DMS53 (cell line): ENCODE data around the gene CDC5L.
"Not testable (repeated sequence)": the region's sequence is repeated elsewhere in the genome, so short reads cannot be mapped to it uniquely, and the experiment has no call there.

Experiments used
- DNase-seq: peaks from one replicate; lab custom pipeline; 2025; lab: John Stamatoyannopoulos, UW

The CDC5L gene

GRCh38 chr6:44387346-44388134 lies at the start of gene CDC5L:
CDC5L (plus strand) TSS chr6:44387706; CDS start chr6:44387824, 118 bp downstream.
- peak; percentile 99 for DNase-seq

GRCh38 chr6:44338228-44339122 lies 49.0 kb upstream of the CDC5L start:
- peak; percentile 82 for DNase-seq

DNA sequence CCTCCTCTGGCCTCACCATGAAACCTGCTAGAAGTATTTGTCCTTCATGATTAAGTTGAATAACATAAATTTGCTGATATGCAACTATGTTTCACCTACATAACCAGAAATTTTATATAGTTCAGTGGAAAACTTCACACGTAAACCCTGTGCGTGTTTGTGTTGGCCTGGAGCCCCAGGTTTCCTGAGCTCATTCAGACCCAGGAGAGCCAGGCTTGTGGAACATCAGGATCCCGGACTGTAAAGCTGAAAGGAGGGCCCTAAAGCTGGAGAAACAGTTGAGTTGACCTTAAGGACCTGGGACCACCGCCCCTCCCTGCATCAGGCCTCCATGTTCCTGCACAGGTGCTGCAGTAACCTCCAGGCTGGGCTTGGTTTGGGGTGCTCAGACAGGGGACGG lies 48.2 kb upstream of the CDC5L start:
- DNase-seq = no peak

DNA sequence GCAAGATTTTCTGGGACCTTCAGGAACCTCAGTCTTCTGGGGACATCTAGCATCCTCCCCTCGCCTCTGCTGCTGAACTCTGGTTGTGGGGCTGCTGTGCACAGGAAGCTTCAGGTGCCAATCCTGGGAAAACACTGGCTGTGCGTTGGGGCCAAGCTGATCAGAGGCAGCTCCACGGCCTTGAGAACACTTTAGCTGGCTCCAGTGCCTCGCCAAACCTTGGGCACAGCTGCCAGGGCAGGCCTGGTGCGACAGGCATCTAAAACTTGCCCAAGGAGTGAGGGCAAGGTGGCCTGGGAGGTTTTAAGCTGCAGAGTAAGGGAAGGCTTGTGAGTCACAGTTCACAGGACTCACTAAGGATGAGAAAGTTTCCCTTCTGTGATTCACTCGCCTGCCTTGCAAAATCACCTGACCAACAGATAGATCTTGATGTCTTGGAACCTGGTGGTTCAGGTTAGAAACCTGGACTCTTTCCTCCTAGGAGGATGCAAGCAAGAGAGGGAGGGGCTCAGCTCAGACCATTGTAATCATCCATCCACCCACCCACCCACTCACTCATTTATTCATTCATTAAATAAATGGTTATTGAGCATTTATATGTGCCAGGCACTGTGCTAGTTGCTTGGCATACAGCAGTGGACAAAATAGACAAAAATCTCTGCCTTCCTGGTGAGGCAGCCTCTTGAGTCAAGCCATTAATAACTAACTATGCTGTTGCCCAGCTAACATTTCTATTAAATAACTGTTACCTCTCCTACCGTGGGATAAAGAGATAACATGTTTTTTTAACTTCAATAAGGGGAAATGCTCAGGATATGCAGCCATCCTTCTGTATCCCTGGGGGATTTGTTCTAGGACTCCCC lies 47.5 kb upstream of the CDC5L start:
- no peak for DNase-seq

DNA sequence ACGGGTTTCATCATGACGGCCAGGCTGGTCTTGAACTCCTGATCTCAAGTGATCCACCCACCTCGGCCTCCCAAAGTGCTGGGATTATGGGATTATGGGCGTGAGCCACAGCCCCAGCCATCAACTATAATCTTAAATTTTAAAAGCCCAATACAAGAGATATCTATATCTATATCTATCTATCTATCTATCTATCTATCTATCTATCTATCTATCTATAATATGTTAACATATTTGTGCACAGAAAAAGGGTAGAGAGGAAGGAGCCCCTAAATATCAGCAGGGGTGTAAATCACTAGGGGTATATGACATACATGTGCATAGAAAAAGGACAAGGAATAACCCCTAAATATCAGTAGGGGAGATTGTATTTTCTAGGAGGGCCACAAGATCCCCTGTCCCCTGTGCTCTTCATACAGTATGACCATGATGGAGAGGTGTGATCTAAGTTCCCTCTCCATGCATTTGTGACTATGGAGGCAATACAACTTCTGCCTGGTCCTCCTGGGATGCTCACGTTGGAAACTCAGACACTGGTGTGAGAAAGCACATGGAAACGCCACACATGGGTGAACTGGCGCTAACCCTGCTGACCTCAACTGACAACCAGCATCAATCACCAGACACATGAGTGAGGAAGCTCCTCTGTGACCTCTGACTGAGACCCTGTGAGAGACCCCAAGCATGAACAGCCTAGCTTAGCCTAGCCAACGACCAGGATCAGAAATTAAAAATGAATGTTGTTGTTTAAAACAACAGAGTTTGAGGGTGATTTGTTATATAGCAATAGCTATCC lies 46.2 kb upstream of the CDC5L start:
- DNase-seq = no peak

DNA sequence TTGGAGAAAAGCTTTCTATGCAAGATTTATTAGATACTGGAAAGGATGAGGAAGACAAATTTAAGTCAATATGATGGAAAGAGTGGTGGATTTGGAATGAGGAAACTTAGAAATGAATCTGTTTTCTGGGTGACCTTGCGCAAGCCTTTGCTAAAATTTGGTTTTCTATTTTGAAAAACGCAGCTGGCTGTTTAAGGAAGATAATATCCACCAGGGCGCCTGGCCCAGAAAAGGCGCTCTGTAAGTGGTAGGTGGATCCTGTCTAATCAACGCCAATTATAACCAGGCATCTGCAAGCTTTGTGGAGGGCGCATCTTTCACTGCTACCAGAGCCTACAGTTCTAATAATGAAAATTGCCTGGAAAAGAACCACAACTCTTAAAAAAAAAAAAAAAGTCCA lies 45.5 kb upstream of the CDC5L start:
- DNase-seq = peak; percentile 26

DNA sequence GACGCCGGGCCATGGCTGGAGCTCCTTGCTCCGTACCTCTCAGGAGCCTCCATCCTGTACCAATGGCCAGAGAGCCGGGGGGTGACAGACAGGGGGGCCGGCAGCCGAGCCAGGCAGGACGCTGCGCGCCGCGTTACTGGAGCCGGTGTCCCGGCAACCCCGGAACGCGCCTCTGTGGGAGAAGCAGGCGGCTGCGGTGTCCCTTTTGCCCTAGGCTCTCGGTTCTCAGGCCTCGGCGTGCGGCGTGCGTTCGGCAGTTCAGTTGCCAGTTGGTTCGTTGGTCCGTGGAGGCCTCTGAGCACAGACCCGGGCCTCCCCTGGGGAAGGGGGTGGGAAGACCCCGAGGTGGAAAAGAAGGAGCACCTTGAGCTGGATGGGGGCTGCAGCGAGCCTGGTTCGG lies 45.0 kb upstream of the CDC5L start, which contains the start of gene SPATS1:
TSS of gene SPATS1 (plus strand) at position 162 of the 400 bp plus-strand sequence. CDS start 446 bp downstream, outside the sequence.
- DNase-seq = peak; percentile 45

GRCh38 chr6:44346818-44347217 lies 40.7 kb upstream of the CDC5L start:
- DNase-seq = not testable (repeated sequence)

DNA sequence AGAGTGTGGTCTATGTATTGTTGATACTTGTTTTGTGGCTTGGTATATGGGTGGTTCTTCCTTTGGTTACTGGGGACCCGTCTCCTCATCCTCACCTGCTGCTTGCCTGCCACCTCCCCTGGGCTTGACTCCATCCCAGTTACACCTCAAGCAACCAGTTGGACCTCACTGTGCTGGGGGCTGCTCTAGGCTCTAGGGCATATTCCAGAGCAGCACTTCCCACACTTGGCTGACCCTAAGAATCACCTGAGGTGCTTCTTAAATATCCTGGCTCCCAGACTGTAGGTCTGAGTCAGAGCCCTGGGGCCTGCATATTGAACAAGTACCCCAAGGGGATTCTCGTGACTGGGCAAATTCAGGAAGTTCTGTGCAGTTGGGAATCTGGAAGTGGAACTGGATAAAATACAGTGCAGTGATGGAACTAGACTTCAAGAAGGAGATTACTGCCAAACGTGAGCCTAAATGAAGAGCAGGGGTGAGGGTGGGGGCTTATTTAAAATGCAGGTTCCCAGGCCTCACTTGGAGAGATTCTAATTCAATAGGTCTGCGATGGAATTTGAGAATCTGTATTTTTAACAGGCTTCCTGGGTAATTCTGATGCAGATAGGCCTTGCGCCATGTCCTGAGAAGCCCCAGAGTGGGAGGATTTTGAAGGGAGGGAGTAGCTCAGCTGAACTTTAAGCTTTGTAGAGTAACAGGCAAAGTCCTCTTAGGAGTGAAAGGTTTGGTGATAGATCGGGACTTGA lies 37.4 kb upstream of the CDC5L start:
- DNase-seq = no peak

- DNase-seq = not testable (repeated sequence)
Observed at GRCh38 chr6:44350650-44350994, 36.9 kb upstream of the CDC5L start.

DNA sequence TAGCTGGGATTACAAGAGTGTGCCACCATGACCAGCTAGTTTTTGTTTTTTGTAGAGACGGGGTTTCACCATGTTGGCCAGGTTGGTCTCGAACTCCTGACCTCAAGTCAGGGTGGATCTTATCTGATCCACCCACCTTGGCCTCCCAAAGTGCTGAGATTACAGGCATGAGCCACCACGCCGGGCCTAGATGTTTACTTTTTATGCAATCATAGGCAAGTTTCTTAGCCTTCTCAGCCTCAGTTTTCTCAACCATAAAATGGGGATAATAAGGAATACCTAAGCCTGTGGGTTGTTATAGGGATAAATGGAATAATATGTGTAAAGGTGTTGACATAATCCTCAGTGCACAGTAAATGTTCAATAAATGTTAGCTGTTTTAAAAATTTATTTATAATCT lies 35.2 kb upstream of the CDC5L start:
- no peak for DNase-seq

DNA sequence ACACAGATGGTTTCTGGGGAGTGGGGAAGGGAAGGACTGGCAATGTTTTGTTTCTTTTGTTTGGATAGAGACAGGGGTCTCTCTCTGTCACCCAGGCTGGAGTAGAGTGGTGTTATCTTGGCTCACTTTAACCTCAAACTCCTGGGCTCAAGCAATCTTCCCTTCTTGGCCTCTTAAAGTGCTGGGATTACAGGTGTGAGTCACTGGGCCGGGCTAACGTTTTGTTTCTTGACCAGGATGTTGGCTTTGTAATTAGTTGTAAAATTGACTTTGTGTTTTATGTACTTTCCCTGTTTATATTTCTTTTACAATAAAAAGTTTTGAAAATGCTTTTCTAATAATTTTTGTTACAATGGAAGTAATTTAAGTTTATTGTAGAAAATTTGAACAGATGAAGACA lies 34.2 kb upstream of the CDC5L start:
- no peak for DNase-seq

DNA sequence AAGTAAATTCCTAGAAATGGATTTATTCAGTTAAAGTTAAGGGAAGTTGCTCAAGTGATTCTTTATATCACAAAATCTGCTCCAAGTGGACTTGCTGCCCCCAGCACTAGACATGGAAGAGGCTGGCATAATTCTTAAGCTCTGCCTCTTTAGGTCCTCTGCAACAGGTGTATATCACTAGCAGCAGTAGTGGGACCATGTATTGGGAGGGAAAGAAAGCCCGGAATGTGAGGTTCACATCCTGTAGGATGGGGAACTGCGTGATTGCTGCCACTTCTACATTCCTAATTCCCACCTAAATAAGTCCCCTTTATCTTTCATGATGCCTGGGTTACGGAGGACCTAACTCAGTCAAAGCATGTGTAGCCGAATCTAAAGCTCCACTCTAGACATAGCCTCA lies 31.9 kb upstream of the CDC5L start:
- no peak for DNase-seq

DNA sequence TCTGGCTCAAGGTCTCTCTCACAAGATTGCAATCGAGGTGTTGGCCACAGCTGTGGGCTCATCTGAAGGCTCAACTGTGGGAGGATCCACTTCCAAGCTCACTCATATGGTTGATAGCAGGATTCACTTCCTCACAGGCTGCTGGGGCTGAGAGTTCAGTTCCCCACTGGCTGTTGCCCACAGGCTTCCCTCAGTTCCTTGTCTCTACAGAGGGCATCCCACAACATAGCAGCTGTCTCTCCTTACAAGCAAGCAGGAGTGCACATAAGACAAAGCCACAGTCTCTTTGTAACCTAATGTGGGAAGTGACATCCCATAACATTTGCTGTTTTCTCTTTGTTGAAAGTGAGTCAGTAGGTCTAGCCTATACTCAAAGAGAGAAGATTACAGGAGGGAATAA lies 31.0 kb upstream of the CDC5L start:
- DNase-seq = no peak

DNA sequence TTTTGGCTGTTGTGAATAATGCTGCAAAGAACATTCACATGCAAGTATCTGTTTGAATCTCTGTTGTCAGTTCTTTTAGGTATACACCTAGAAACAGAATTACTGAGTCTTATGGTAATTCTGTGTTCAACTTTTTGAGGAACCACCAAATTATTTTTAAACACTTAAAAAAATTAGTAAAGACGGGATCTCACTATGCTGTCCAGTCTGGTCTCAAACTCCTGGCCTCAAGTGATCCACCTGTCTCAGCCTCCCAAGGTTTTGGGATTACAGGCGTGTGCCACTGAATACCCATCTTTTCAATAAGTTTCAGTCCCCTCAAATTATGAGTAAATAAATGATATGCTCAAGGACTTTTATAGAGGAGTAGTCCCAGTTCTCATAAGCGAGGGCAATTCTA lies 27.5 kb upstream of the CDC5L start:
- DNase-seq = no peak

GRCh38 chr6:44361947-44362346 lies 25.6 kb upstream of the CDC5L start:
- DNase-seq = no peak

DNA sequence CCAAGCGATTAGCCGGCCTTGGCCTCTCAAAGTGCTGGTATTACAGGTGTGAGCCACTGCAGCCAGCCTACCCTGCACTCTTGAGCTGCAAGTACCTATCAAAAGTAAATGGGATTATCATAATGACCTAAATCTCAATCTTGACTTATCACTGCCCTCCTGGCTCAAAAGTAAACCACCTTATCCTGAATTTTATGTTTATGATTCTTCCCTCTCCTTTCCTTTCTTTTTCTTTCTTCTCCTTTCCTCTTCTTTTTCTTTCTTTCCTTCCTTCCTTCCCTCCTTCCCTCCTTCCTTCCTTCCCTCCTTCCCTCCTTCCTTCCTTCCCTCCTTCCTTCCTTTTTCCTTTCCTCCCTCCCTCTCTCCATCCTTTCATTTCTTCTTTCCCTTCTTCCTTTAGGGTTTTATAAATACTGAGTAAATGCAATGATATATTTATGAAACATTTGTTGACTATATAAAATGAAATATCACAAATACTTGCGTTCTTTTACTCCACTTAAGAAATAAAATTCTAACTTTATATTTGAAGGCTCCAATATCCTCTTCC lies 24.1 kb upstream of the CDC5L start:
- DNase-seq = no peak

DNA sequence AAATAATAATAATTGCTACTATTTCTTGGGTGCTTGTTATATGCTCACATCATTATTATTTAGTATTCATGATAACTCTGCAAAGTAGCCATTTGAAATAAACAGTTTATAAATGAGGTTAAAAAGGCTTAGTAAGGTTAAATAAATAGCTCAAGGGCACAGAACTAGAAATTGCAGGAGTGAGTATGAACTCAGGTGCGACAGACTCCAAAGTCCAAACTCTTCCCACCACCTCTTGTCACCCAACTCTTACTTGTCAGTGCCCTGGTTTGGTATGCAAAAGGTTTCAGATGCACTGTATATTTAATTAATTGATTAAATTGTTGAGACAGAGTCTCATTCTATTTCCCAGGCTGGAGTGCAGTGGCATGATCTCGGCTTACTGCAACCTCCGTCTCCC lies 20.7 kb upstream of the CDC5L start:
- DNase-seq = no peak

DNA sequence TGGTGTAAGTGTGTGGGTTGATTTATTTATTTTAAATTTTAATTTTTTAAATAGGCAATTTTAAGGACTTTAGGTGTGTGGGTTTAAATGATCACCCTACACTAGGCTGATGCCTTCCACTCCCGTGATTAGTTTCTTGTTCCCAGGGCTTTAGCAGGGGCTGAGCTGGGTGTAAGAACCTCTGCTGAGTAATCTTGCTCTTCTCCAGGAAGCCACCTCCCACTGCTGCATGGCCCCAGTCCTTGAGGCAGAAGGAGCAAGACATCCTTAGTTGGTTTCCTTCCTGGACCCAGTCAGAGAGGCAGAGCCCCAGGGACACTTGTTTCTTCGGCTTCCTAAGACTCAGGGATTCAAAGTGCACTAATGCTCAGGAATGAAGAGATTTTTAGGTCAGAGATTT lies 19.8 kb upstream of the CDC5L start:
- DNase-seq = no peak

- no peak for DNase-seq
Observed at GRCh38 chr6:44373051-44373450, 14.5 kb upstream of the CDC5L start.
